Measurements from ENCODE around the gene TULP1.

TULP1 gene

DNA sequence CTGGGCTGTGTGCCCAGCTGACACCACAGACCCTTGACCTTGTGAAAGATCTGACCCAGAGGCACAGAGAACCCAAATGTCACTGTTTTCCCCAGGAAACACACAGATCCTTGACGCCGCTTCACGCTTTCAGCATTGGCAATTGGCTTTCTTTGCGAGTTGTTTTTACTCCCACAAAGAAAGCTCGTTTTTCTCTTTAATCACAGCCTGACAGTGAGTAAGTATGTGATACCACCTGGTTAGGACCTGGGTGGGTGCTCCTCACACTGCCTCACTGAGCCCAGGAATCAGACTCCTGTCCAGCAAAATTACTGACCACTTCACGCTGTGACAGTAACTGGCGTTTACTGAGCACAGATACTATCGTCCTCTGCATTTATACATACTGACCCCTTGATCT lies 31.5 kb downstream of the TULP1 start:
- no peak for DNase-seq

DNA sequence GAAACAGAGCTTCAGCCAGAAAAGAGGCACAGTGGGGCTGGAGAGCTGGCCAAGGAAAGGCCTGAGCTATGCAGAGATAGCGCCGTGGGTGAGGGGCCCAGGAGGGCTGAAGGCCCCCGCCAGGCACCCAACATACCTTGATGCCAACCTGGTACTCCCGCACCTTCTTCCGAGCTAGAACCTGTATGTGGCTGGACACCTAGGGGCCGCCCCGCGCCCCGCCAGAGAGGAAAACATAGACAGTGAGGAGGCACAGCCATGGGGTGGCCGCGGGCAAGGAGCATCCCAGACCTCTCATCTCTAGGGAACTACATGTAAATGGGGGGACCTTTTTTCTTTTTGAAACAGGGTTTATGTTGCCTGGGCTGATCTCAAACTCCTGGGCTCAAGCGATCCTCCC lies 32.5 kb downstream of the TULP1 start:
- no peak for DNase-seq

- no peak for DNase-seq
Measured at GRCh38 chr6:35478259-35478658, 34.4 kb downstream of the TULP1 start.

DNA sequence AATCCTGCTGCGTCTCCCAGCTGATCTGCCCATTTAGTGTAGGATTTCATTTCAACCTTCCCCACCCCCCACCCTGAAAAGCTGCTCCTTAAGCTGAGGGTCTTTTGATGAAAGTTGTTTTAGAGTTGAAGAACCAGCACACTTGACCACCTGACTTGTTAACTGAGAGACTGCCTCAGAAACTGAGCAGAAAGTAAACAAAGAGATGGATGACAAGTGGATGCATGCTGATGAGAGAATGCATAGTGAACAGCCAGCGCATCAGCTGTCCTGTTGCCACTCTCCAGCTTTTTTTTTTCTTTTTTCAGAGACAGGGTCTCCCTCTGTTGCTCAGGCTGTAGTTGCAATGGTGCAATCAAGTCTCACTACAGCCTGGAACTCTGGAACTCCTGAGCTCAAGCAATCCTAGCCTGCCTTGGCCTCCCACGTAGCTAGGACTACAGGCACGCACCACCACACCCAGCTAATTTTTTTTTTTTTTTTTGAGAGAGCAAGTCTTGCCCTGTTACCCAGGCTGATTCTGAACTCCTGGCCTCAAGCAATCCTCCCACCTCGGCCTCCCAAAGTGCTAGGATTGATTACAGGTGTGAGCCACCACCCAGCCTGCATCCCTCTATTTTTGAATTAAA lies 35.0 kb downstream of the TULP1 start:
- DNase-seq, result no peak

GRCh38 chr6:35477028-35477427 lies 35.7 kb downstream of the TULP1 start:
- DNase-seq, result no peak

DNA sequence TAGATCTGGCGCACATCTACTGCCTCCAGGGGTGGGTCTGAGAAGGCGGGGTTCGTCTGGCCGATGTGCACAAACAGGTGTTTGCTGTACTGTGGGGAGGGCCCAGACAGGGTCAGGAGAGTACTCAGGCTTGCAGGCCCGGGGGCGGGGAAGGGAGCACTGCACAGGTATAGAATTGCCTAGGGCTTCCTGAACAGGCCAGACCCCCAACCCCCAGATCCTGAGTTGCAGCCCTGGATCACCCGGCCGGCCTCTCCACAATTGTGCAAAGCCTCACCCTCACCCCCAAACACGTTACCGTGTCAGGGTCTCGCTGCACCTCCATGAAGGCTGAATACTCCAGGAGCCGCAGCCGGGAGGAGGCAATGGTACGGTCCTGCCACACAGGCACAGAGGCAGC lies 36.7 kb downstream of the TULP1 start:
- DNase-seq, result no peak

DNA sequence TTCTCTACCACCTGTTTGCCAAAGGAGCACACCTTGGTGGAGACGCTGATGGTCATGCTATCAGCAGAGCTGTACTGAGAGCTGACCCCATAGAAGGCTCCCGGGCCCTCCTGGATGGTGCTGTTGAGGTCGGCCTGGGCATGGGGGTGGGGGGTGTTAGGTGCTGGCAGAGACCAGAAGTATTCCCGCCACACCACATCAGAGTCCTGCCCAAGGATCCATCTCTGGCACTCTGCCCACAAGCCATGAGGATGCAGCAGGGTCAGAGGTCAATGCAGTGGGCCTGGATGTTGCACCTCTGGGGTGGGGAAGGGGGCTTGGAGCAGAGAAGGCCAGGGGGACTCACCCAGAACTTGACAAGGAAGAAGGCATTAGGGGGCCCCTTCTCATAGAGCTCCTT lies 37.1 kb downstream of the TULP1 start:
- no peak for DNase-seq

DNA sequence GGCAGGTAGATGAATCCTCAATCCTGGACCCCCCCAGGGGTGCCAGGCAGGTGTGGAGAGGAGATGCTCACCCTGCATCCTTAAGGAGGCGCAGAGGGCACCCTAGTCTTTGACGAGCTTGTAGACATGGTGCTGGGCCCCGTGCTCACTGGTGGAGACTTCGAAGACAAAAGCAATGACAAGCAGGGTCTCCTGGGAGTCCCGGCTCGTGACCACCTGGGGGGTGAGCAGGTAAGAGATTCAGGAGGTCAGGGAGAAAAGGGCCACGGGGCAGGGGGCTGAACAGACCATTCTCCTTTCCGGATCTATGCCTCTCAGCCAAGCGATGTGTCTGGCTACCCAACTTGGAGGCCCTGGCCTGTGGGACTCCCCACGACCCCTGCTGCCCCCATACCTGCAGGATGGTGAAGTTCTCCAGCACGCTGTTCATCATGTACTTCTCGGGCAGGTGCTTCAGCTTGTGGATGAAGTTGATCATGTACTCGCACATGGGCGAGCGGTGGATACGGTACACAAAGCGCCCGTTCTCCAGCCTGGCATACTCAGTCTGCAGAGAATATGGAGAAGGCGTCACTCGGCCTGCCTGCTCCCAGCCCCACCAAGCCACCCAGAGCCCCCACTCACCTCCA lies 37.6 kb downstream of the TULP1 start:
- DNase-seq, result no peak

DNA sequence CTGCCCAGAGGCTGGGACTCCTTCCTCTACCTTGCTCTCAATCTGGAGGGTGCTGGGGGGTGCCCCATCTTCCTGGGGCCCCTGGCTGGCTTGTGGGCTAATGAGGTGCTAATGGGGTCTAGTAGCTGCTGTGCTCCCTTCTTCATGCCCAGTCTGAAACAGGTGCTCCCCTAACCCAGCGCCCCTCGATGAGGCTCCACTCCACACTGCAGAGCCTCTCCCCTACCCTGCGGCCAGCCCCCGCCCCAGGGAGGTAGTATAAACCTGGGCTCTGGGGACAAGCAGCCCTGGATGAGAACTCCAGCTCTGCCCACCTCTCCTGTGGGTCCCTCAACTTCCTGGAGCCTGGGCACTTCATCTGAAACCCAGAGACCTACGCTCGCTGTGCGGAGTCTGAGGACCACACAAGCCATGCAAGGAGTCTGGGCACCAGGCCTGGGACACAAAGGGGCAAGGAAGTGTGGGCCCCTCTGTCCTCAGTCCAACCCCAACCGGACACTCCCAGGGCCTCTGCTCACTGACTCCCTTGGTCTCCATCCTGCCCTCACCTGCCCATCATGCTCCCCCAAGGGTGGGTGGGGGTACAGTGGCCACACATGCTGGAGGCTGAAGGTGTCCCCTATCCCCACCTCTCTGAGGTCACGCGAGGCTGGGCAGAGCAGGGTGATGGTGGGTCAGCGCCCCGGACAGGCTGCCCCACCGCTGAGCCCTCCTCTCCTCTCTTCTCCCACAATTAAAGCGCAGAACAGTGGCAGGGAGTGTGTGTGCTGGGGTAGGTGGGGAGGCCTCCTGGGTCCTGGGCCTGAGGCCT lies 38.4 kb downstream of the TULP1 start:
- DNase-seq, result no peak

- DNase-seq, result no peak
Measured at GRCh38 chr6:35473850-35474130, 38.9 kb downstream of the TULP1 start.

DNA sequence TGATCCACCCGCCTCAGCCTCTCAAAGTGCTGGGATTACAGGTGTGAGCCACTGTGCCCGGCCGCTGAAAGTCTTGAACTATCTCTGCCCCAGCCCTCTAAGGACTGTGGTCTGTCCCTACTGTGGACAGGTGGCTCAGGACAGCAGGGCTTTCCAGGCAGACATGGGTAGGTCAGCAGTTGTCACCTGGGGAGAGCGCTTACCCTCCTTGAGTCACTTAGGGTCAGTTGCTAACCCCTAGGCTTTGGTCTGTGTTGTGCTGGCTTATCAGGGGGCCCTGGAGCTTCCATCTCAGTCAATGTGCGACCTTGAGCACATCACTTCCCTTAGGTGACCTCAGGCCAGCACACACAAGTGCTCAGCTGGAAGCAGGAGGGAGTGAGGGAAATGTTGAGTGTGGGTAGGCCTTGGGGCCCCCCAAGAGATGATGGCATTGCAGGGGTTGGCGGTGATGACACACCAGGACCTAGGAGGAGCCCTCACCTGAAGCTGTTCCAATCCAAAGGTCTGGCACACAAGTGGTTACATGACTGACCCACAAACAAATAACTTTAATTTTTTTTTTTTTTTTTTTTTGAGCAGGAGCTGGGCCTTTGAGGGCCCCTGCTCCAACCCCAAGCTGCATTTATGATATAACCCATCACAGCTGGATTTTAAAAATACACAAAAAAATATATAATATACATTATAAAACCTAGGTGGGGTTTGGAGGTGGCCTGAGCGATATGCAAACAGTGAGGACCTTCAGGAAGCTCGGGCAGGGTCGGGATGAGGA lies 39.4 kb downstream of the TULP1 start:
- DNase-seq, result no peak

DNA sequence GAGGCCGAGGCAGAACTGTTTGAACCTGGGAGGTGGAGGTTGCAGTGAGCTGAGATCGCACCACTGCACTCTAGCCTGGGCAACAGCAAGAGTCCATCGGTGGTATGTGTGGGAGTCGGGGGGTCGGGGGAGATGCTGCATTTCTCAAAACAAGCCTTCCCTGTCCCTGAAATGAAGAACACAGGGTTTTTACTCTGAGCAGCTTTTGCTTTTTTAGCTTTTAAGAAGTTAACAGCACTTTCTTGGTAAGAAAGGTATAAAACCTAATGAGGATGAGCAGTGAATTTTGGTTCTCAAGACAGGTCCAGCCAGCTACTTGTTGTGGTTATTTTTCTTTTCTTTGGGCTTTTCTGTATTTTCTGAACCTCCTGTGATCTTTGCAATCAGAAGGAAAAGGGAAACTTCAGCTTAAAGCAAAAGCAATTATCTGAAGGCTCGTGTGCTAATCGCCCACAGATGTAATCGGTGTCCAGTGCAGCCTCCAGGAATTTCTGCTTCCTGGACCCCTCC lies 40.8 kb downstream of the TULP1 start:
- DNase-seq, result no peak

GRCh38 chr6:35470663-35471120 lies 42.0 kb downstream of the TULP1 start:
- DNase-seq, result no peak

DNA sequence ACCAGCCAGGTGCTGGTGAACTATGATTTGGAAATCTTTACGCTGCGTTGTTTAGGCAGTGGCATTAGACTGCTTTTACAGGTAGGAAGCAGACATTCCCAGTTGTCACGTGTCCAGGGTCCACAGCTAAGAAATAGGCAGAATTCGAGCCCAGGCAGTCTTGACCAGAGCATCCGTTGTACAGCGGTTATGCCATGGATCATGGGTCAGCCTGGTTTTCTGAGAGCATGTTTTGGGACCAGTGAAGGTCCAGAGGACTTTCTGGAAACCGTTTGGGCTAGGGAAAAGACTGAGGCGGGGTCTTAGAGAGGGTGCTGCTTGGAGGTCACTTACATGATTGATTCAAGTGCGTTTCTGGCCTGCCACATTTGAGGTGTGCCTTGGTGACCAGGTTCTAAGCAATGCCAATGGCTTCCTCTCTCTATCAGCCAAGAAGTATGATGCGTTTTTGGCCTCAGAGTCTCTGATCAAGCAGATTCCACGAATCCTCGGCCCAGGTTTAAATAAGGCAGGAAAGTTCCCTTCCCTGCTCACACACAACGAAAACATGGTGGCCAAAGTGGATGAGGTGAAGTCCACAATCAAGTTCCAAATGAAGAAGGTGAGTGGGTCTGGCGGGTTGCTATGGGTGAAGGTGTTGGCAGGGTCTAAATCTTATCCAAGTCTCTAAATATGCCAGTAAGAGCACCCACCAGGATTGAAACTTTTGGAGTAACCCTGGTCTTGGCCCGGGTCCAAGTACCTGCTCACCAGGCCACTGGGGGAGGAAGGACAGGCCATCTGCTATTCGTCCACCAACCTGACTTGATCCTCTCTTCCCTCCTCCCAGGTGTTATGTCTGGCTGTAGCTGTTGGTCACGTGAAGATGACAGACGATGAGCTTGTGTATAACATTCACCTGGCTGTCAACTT lies 42.7 kb downstream of the TULP1 start:
- no peak for DNase-seq

GRCh38 chr6:35468980-35469750 lies 43.5 kb downstream of the TULP1 start:
- no peak for DNase-seq

- peak; percentile 97 for DNase-seq
Measured at GRCh38 chr6:35468181-35468979, 44.3 kb downstream of the TULP1 start, which contains the start of gene RPL10A. Gene RPL10A (plus strand): TSS chr6:35468401. CDS start chr6:35468435, 34 bp downstream.

GRCh38 chr6:35465646-35466045 lies 47.0 kb downstream of the TULP1 start:
- no peak for DNase-seq

DNA sequence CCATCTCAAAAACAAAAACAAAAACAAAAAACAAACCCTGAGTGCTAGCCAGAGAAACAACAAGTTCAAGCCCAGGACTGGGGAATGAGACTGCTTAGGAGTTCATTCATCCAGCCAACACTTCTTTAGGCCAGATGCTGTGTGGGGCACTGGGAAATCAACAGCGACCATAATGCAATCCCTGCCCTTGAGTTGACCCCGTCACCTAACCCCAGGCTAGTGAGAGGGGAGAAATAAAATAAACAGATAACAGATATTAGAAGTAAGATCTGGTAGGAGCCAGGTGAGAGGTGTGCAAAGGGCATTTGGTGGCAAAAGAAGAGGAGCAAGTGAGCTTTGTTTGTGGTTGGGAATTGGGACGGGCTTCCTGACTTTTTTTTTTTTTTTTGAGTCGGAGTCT lies 49.4 kb downstream of the TULP1 start:
- no peak for DNase-seq

DNA sequence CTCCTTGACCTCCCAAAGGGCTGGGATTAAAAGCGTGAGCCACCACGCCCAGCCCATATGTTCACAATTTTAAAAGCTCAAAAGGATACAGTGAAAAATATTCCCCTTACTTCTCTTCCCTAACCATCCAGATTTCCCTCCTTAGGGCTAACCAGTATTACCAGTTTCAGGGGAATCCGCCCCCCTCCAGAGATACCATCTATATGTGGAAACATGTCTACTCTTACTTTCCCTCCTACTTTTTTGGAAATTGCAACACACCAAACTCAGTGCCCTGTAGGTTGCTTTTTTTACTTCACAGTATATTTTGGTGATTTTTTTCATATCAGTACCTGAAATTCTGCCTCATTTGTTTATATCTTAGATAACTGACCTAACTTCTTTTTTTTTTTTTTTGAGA lies 51.4 kb downstream of the TULP1 start:
- DNase-seq, result no peak

DNA sequence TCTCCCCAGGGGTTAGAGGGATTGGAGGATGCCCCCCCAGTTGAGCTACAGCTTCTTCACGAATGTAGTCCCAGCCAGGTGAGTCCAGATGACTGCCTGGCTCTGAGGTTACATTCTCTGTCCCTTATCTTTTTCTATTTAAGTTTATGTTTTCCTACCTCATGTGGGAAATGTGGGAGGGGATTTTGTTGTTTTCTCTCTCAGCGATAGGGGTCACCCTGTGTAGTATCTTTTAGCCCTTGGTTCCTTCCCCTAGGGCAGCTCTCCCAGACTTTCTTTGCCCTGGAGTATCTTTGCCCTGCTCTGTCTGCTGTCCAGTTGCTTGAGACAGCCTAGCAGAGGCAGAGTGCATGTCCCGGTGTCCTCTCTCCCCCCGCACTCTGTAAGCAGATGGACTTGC lies 54.8 kb downstream of the TULP1 start:
- no peak for DNase-seq
